Panc1 (cell line): ENCODE results near the gene SMAD6. TPM values are rescaled to one million over a fixed set of nuclear protein-coding genes. Genes with fewer than 3 reads are reported as not detected.

ENCODE experiments used
- ATAC-seq: fragments of 200-7000 bp; cut with Tn5 transposase; 2 replicates; pipeline ENCODE4 v1.9.1; 2020; ENCODE audit warnings: mild to moderate bottlenecking, moderate library complexity
- BruUV-seq: library from RNA; stranded (reverse); fragments of 400-500 nt; replicated peaks from 2 replicates; lab custom pipeline; 2021; lab: Mats Ljungman, UMichigan
- CTCF ChIA-PET: fragments of 300-600 bp; sonication (Branson Sonifier 250); formaldehyde crosslinking; loops from one replicate; lab custom pipeline; 2022; ENCODE audit warnings: antibody characterized with exemption; lab: Charles Lee
- POLR2A ChIA-PET: fragments of 300-600 bp; sonication (Branson Sonifier 250); formaldehyde crosslinking; loops from one replicate; lab custom pipeline; 2022; ENCODE audit warnings: antibody characterized with exemption; lab: Charles Lee
- DNase-seq: peaks from one replicate; pipeline ENCODE4 v3.0.0-alpha.2; 2010; ENCODE audit warnings: low read depth, low spot score
- H3K27ac ChIP-seq: 2 replicates; pipeline ENCODE4 v1.5.1; 2011; ENCODE audit warnings: mild to moderate bottlenecking, low read length, inconsistent platforms
- H3K27me3 ChIP-seq: fragments of 200-500 bp; sonication (Bioruptor generic); 2 replicates; pipeline ENCODE4 v1.6.0; 2014; ENCODE audit warnings: low read length, inconsistent platforms; ENCODE audit not compliant: control insufficient read depth, insufficient read depth
- H3K36me3 ChIP-seq: fragments of 200-500 bp; sonication (Bioruptor generic); 2 replicates; pipeline ENCODE4 v1.5.1; 2014; ENCODE audit warnings: inconsistent platforms, mild to moderate bottlenecking, low read length, moderate library complexity; ENCODE audit not compliant: control insufficient read depth, insufficient read depth
- H3K4me1 ChIP-seq: 2 replicates; pipeline ENCODE4 v1.5.1; 2011; ENCODE audit warnings: inconsistent platforms, mild to moderate bottlenecking, low read length, moderate library complexity; ENCODE audit not compliant: control insufficient read depth, insufficient read depth
- H3K4me3 ChIP-seq, 2 experiments: 2 replicates each; pipeline ENCODE4 v1.5.1; 2011 to 2012; ENCODE audit warnings: low read depth in 2 of 2, low read length in 2 of 2, mild to moderate bottlenecking in 2 of 2, inconsistent platforms in 1 of 2, moderate library complexity in 1 of 2
- H3K9me3 ChIP-seq: fragments of 200-500 bp; sonication (Bioruptor generic); 2 replicates; pipeline ENCODE4 v1.5.1; 2014; ENCODE audit warnings: low read depth, mild to moderate bottlenecking, inconsistent platforms, low read length, moderate library complexity; ENCODE audit not compliant: control insufficient read depth, insufficient read depth
- CTCF ChIP-seq: fragments of 450-650 bp; IDR thresholded peaks from 2 replicates; pipeline ENCODE4 v1.5.1; 2017; ENCODE audit warnings: mild to moderate bottlenecking
- POLR2AphosphoS5 ChIP-seq: IDR thresholded peaks from 2 replicates; pipeline ENCODE4 v1.6.1; 2012; ENCODE audit warnings: mild to moderate bottlenecking, low read depth, low read length, moderate library complexity
- SIN3A ChIP-seq: IDR thresholded peaks from 2 replicates; pipeline ENCODE4 v1.6.1; 2012; ENCODE audit warnings: low read depth, mild to moderate bottlenecking, low read length, moderate library complexity, borderline replicate concordance; ENCODE audit not compliant: insufficient read depth
- TCF7L2 ChIP-seq: IDR thresholded peaks from 2 replicates; pipeline ENCODE4 v1.6.1; 2011; ENCODE audit warnings: mild to moderate bottlenecking, low read depth, low read length, inconsistent platforms
- in situ Hi-C: cut with HindIII; loops from 2 replicates; pipeline ENCODE4 v1.10.0; 2016; ENCODE audit warnings: low sequenced_read_pairs, low pct_unique_long_range_greater_than_20kb
- intact Hi-C: fragments of 100-400 bp; cut with micrococcal nuclease; formaldehyde crosslinking; loops from one replicate; pipeline ENCODE4 v1.10.0; 2022; ENCODE audit not compliant: unreplicated experiment
- total RNA-seq: library from RNA; stranded (reverse); gene quantifications from one replicate; pipeline ENCODE4 v1.2.1, GENCODE V29; 2021; ENCODE audit not compliant: unreplicated experiment
- TF ChIP-seq, protein P1 (sequence below), 2 experiments: IDR thresholded peaks; 2 replicates each; pipeline ENCODE4 v1.6.1; 2011 to 2012; ENCODE audit warnings: low read depth in 2 of 2, control low read depth in 1 of 2, low read length in 1 of 2, mild to moderate bottlenecking in 1 of 2, moderate library complexity in 1 of 2; ENCODE audit not compliant: insufficient read depth in 1 of 2

The SMAD6 gene
- total RNA-seq, 1 experiment from 2014 or later: 45.9 TPM

DNA sequence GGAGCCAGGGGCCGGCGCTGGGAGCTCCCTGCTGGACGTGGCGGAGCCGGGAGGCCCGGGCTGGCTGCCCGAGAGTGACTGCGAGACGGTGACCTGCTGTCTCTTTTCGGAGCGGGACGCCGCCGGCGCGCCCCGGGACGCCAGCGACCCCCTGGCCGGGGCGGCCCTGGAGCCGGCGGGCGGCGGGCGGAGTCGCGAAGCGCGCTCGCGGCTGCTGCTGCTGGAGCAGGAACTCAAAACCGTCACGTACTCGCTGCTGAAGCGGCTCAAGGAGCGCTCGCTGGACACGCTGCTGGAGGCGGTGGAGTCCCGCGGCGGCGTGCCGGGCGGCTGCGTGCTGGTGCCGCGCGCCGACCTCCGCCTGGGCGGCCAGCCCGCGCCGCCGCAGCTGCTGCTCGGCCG lies 1.5 kb downstream of the SMAD6 start:
- no peak for TF ChIP-seq CTCF
- TF ChIP-seq, protein P1, sequence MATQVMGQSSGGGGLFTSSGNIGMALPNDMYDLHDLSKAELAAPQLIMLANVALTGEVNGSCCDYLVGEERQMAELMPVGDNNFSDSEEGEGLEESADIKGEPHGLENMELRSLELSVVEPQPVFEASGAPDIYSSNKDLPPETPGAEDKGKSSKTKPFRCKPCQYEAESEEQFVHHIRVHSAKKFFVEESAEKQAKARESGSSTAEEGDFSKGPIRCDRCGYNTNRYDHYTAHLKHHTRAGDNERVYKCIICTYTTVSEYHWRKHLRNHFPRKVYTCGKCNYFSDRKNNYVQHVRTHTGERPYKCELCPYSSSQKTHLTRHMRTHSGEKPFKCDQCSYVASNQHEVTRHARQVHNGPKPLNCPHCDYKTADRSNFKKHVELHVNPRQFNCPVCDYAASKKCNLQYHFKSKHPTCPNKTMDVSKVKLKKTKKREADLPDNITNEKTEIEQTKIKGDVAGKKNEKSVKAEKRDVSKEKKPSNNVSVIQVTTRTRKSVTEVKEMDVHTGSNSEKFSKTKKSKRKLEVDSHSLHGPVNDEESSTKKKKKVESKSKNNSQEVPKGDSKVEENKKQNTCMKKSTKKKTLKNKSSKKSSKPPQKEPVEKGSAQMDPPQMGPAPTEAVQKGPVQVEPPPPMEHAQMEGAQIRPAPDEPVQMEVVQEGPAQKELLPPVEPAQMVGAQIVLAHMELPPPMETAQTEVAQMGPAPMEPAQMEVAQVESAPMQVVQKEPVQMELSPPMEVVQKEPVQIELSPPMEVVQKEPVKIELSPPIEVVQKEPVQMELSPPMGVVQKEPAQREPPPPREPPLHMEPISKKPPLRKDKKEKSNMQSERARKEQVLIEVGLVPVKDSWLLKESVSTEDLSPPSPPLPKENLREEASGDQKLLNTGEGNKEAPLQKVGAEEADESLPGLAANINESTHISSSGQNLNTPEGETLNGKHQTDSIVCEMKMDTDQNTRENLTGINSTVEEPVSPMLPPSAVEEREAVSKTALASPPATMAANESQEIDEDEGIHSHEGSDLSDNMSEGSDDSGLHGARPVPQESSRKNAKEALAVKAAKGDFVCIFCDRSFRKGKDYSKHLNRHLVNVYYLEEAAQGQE (IDR thresholded peaks at IDR 0.05; ENCODE audit: insufficient read depth in 1 of 2, low read depth in 2 of 2, low read length in 1 of 2): no peak
- no peak; the same call in 1 of the 2 replicates for TF ChIP-seq SIN3A
- TF ChIP-seq TCF7L2: no peak
- TF ChIP-seq POLR2AphosphoS5: no peak
- no TSS peak for BruUV-seq
- ATAC-seq (no peak), DNase-seq (no peak)
- intact Hi-C loops: no loop called here
- ChIA-PET CTCF (no interaction called here), POLR2A (interaction anchor here (0.6 kb wide), 1 partner anchor 240 kb away, joined by 4 read pairs; no protein-coding TSS in a partner anchor)
- H3K36me3 ChIP-seq: no peaks in the 10 kb centered on the region
- peak overlapping the region; percentile 91 to 97 for H3K4me3 ChIP-seq
- peaks cover 55% of the 10 kb centered on the region for H3K4me1 ChIP-seq
- H3K9me3 ChIP-seq: no peaks in the 10 kb centered on the region
- in situ Hi-C loops: no loop called here
- H3K27me3 ChIP-seq: no peaks in the 10 kb centered on the region
- no peak overlapping the region; the same call in 1 of the 2 replicates for H3K27ac ChIP-seq

DNA sequence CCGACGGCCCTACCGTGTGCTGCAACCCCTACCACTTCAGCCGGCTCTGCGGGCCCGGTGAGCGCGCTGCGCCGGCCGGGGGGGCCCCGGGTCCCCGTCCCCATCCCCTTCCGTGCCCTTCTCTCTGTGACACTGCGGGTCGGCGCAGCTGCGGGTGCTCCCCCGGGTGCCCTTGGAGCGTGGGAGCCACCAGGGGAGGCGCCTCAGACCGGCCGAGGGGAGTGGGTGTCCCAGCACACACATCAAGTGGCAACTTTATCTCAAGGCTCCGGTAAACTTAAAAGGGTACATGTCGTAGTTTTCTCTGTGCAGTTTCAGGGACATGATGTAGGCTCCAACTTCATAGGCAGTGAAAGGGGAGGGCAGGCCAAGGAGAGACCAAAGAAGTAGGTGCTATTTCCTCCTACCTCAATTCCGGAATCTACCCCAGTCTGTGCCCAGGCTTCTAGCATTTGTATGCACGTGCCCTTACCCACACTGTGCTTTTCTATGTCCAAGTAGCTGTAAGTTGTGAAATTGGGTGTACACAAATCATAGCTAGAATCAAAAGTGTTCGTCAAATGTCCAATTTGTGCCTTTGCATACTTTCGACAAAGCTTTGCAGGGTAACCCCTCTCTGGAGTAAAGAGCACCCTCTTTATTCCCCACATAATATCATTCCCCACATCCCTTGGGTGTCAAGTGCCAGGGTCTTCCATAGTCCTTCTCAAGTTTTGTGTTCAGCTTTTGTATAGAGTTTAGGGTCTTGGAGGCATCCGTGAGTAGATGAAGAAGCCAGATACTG lies 2.2 kb downstream of the SMAD6 start:
- Histone ChIP-seq H3K4me3 (peak overlapping the region; percentile 91 to 97), H3K4me1 (peaks cover 57% of the 10 kb centered on the region), H3K9me3 (no peaks in the 10 kb centered on the region), H3K27me3 (no peaks in the 10 kb centered on the region), H3K36me3 (no peaks in the 10 kb centered on the region), H3K27ac (peak overlapping the region; percentile 94)
- no peak for ATAC-seq
- no peak for DNase-seq
- TSS peak; percentile 25 for BruUV-seq
- in situ Hi-C loops (no loop called here), intact Hi-C loops (no loop called here)
- ChIA-PET CTCF (interaction anchor here (0.6 kb wide), 1 partner anchor 154 kb away, joined by 8 read pairs; no protein-coding TSS in a partner anchor), POLR2A (interaction anchor here (0.6 kb wide), 1 partner anchor 55 kb away, joined by 3 read pairs; no protein-coding TSS in a partner anchor)
- no peak; the same call in 1 of the 2 replicates for TF ChIP-seq SIN3A
- TF ChIP-seq, protein P1 (IDR thresholded peaks at IDR 0.05; ENCODE audit: insufficient read depth in 1 of 2, low read depth in 2 of 2, low read length in 1 of 2): no peak
- no peak for TF ChIP-seq TCF7L2
- TF ChIP-seq CTCF: no peak
- TF ChIP-seq POLR2AphosphoS5: no peak
